Neuronal stem cell (in vitro differentiated cells): ENCODE results near the gene AFAP1.

Experiments
- DNase-seq: peaks from one replicate; pipeline ENCODE4 v3.0.0-alpha.2; 2013; ENCODE audit warnings: low spot score
- H2AFZ ChIP-seq: one replicate; pipeline ENCODE4 v1.6.1; 2013; ENCODE audit warnings: mild to moderate bottlenecking, low read length, inconsistent platforms
- H2AK5ac ChIP-seq: 2 replicates; pipeline ENCODE4 v1.6.1; 2013; ENCODE audit warnings: low read depth, mild to moderate bottlenecking, inconsistent platforms, low read length, moderate library complexity, mixed read lengths
- H2BK120ac ChIP-seq: 2 replicates; pipeline ENCODE4 v1.6.1; 2013; ENCODE audit warnings: low read depth, mild to moderate bottlenecking, inconsistent platforms, low read length, moderate library complexity, mixed read lengths
- H2BK12ac ChIP-seq: one replicate; pipeline ENCODE4 v1.6.1; 2013; ENCODE audit warnings: low read length, inconsistent platforms
- H2BK15ac ChIP-seq: 2 replicates; pipeline ENCODE4 v1.6.1; 2013; ENCODE audit warnings: mild to moderate bottlenecking, low read length, inconsistent platforms, mixed read lengths
- H2BK5ac ChIP-seq: one replicate; pipeline ENCODE4 v1.6.1; 2013; ENCODE audit warnings: inconsistent platforms, mild to moderate bottlenecking, low read length, moderate library complexity
- H3K14ac ChIP-seq: one replicate; pipeline ENCODE4 v1.6.1; 2013; ENCODE audit warnings: low read length, inconsistent platforms
- H3K18ac ChIP-seq: 2 replicates; pipeline ENCODE4 v1.6.1; 2013; ENCODE audit warnings: low read length, inconsistent platforms
- H3K23ac ChIP-seq: 2 replicates; pipeline ENCODE4 v1.6.1; 2013; ENCODE audit warnings: low read depth, mild to moderate bottlenecking, mixed read lengths, low read length, inconsistent platforms; ENCODE audit not compliant: poor library complexity
- H3K27ac ChIP-seq: replicated peaks from 3 replicates; pipeline ENCODE4 v1.5.1; 2013; ENCODE audit warnings: low read length, inconsistent platforms
- H3K27me3 ChIP-seq, 3 experiments: 2 replicates each; pipeline ENCODE4 v1.6.1; 2013; ENCODE audit warnings: low read length in 3 of 3, mild to moderate bottlenecking in 2 of 3, inconsistent platforms in 1 of 3, low read depth in 1 of 3, mixed read lengths in 1 of 3, moderate library complexity in 1 of 3; ENCODE audit not compliant: control insufficient read depth in 3 of 3, insufficient read depth in 3 of 3
- H3K36me3 ChIP-seq, 2 donors: replicated peaks in 1 of 2; 2 replicates each; pipeline ENCODE4 v1.6.1; 2013; ENCODE audit warnings: low read length in 2 of 2; ENCODE audit not compliant: control insufficient read depth in 2 of 2, insufficient read depth in 2 of 2
- H3K4ac ChIP-seq: 2 replicates; pipeline ENCODE4 v1.6.1; 2013; ENCODE audit warnings: inconsistent platforms, mild to moderate bottlenecking, low read length, moderate library complexity
- H3K4me1 ChIP-seq, 2 donors: 1 replicate in 1 of 2; 2 replicates in 1 of 2; pipeline ENCODE4 v1.6.1; 2013; ENCODE audit warnings: low read length in 2 of 2, low read depth in 1 of 2; ENCODE audit not compliant: control insufficient read depth in 2 of 2, insufficient read depth in 1 of 2
- H3K4me2 ChIP-seq: one replicate; pipeline ENCODE4 v1.6.1; 2013; ENCODE audit warnings: mild to moderate bottlenecking, low read length, inconsistent platforms; ENCODE audit not compliant: insufficient read depth, poor library complexity, severe bottlenecking
- H3K4me3 ChIP-seq, 2 donors: 2 replicates each; pipeline ENCODE4 v1.5.1; 2013; ENCODE audit warnings: low read length in 2 of 2, mild to moderate bottlenecking in 2 of 2, inconsistent platforms in 1 of 2, moderate library complexity in 1 of 2
- H3K79me1 ChIP-seq: one replicate; pipeline ENCODE4 v1.6.1; 2013; ENCODE audit warnings: low read depth, mild to moderate bottlenecking, inconsistent platforms, low read length, moderate library complexity
- H3K9ac ChIP-seq: one replicate; pipeline ENCODE4 v1.6.1; 2013; ENCODE audit warnings: mild to moderate bottlenecking, low read depth, low read length, inconsistent platforms; ENCODE audit not compliant: poor library complexity
- H3K9me3 ChIP-seq, 2 donors: replicated peaks in 1 of 2; 2 replicates each; pipeline versions ENCODE3 to v1.6.1; 2013; ENCODE audit warnings: low read length in 2 of 2, mild to moderate bottlenecking in 2 of 2, inconsistent platforms in 1 of 2, low read depth in 1 of 2, mixed read lengths in 1 of 2, moderate library complexity in 1 of 2; ENCODE audit not compliant: control insufficient read depth in 2 of 2, insufficient read depth in 1 of 2
- H4K8ac ChIP-seq: one replicate; pipeline ENCODE4 v1.6.1; 2013; ENCODE audit warnings: low read depth, mild to moderate bottlenecking, inconsistent platforms, low read length, moderate library complexity
- H4K91ac ChIP-seq: one replicate; pipeline ENCODE4 v1.6.1; 2013; ENCODE audit warnings: low read length, low read depth, mild to moderate bottlenecking, inconsistent platforms; ENCODE audit not compliant: poor library complexity
- WGBS, 2 donors: extraction: QIAGEN DNeasy Blood & Tissue Kit; methylation state at CpG; one replicate each; pipeline ENCODE4 v1.1.7; 2013; ENCODE audit warnings: missing lambda C conversion rate in 2 of 2, mixed read lengths in 1 of 2; ENCODE audit not compliant: insufficient read length in 2 of 2, insufficient replicate concordance in 1 of 2; ENCODE audit errors: extremely low coverage in 2 of 2; 5-methylcytosine and 5-hydroxymethylcytosine counted together

The AFAP1 gene

DNA sequence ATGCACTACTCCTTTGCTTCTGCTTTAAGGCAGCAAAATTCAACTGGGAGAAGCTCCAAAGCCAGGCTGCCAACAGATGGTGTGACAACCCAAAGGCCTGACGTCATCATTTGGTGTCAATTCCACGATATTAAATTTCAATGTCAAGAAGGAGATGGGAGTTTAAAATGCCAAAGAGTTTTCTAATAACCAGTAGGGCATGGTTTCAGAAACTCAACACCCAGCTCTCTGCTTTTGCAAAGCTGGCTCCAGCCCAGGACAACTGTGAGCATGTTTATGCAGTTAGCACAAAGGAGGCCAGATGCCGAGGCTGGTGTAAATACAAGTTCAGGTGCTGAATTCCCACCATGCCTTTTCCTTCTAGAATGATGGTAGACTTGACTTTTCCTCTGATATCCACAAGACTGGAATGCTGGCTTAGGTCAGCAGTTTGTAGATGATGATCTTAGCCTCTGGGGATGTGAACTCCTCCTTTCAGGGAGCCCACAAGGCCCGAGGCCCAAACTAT, 67.3 kb downstream of the AFAP1 start:
- H3K4me3 ChIP-seq = no peak overlapping the region
- no peak overlapping the region for H4K8ac ChIP-seq
- no peak for DNase-seq
- H3K79me1 ChIP-seq = no peaks in the 10 kb centered on the region
- no CpG with 5 or more reads among the region's 4 CpGs for WGBS, 2 donors
- no peak overlapping the region for H2BK5ac ChIP-seq
- H2BK12ac ChIP-seq = no peak overlapping the region
- H4K91ac ChIP-seq = no peak overlapping the region
- no peak overlapping the region for H2BK15ac ChIP-seq
- H2AFZ ChIP-seq = no peak overlapping the region
- H3K4me1 ChIP-seq = peaks cover 0 to 4% of the 10 kb centered on the region in 2 donors
- H3K9me3 ChIP-seq = peaks cover 4 to 5% of the 10 kb centered on the region in 2 donors
- H3K14ac ChIP-seq = no peak overlapping the region
- H3K36me3 ChIP-seq = peaks cover 3 to 16% of the 10 kb centered on the region in 2 donors
- H3K4ac ChIP-seq = no peak overlapping the region
- H3K4me2 ChIP-seq = no peak overlapping the region
- H3K23ac ChIP-seq = no peak overlapping the region
- no peak overlapping the region for H3K18ac ChIP-seq
- no peak overlapping the region for H3K9ac ChIP-seq
- H2BK120ac ChIP-seq = no peak overlapping the region
- H3K27me3 ChIP-seq = no peaks in the 10 kb centered on the region
- no peak overlapping the region for H3K27ac ChIP-seq
- H2AK5ac ChIP-seq = no peak overlapping the region

DNA sequence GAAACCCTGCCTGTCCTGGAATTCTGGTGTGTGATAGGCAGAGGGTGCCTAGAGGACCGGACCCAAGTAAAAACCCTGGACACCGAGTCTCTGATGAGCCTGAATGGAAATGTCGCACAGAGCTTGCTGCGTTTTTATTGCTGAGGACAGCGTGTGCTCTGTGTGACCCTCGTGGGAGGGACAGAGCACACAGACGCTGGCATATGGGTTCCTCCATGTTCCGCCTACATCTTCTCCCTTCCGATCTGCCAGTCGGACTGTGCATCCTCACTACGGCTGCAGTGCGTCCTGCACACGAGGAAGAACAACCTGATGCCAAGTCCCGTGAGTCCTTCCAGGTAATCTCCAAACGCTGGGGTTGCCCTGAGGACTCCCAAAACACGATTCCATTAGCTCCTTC, 68.3 kb downstream of the AFAP1 start:
- no peak overlapping the region for H3K4me2 ChIP-seq
- no peak for DNase-seq
- H3K79me1 ChIP-seq = no peaks in the 10 kb centered on the region
- no peak overlapping the region for H2BK5ac ChIP-seq
- H3K23ac ChIP-seq = no peak overlapping the region
- H2AFZ ChIP-seq = no peak overlapping the region
- peaks cover 0 to 1% of the 10 kb centered on the region in 2 donors for H3K4me1 ChIP-seq
- peaks cover 4 to 19% of the 10 kb centered on the region in 2 donors for H3K36me3 ChIP-seq
- H2BK120ac ChIP-seq = no peak overlapping the region
- H2BK12ac ChIP-seq = no peak overlapping the region
- no peak overlapping the region for H3K18ac ChIP-seq
- no peak overlapping the region for H4K91ac ChIP-seq
- no peak overlapping the region for H4K8ac ChIP-seq
- no peak overlapping the region for H3K4ac ChIP-seq
- no peak overlapping the region for H2AK5ac ChIP-seq
- WGBS, 2 donors = no CpG with 5 or more reads among the region's 16 CpGs
- H3K4me3 ChIP-seq = no peak overlapping the region
- no peak overlapping the region for H2BK15ac ChIP-seq
- no peak overlapping the region for H3K9ac ChIP-seq
- H3K9me3 ChIP-seq = peaks cover 4 to 5% of the 10 kb centered on the region in 2 donors
- no peak overlapping the region for H3K14ac ChIP-seq
- H3K27ac ChIP-seq = no peak overlapping the region
- H3K27me3 ChIP-seq = no peaks in the 10 kb centered on the region

DNA sequence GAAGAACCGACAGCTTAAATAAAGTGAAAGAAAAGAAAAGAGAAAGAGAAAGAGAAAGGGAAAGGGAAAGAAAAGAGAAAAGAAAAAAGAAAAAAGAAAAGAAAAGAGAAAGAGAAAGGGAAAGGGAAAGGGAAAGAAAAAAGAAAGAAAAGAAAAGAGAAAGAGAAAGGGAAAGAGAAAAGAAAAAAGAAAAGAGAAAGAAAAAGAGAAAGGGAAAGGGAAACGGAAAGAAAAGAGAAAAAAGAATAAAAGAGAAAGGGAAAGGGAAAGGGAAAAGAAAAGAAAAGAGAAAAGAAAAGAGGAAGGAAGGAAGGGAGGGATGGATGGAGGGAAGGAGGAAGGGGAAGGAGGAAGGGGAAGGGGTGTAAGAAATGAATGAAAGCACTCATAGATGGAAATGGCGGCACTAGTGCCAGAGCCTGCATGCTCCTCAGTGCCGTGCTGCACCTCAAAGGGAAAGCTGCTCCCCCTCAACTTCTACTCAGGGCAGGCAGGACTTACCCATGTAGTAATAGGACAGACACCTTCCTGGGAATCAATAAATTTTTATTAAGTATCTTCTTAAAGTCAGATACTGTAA, 70.7 kb downstream of the AFAP1 start:
- Histone ChIP-seq H3K36me3 (peaks cover 4 to 19% of the 10 kb centered on the region in 2 donors), H3K4me2 (no peak overlapping the region), H2BK5ac (no peak overlapping the region), H3K18ac (no peak overlapping the region), H3K23ac (no peak overlapping the region), H3K14ac (no peak overlapping the region), H3K27ac (no peak overlapping the region), H3K4ac (no peak overlapping the region), H3K4me1 (no peaks in the 10 kb centered on the region), H4K8ac (no peak overlapping the region), H2BK15ac (no peak overlapping the region), H2BK12ac (no peak overlapping the region), H4K91ac (no peak overlapping the region), H3K27me3 (no peaks in the 10 kb centered on the region), H2AFZ (no peak overlapping the region), H3K9ac (no peak overlapping the region), H3K9me3 (peaks cover 4 to 5% of the 10 kb centered on the region in 2 donors), H2AK5ac (no peak overlapping the region), H3K4me3 (no peak overlapping the region), H2BK120ac (no peak overlapping the region), H3K79me1 (no peaks in the 10 kb centered on the region)
- WGBS, 2 donors = no CpG with 5 or more reads among the region's 4 CpGs
- DNase-seq = no peak

DNA sequence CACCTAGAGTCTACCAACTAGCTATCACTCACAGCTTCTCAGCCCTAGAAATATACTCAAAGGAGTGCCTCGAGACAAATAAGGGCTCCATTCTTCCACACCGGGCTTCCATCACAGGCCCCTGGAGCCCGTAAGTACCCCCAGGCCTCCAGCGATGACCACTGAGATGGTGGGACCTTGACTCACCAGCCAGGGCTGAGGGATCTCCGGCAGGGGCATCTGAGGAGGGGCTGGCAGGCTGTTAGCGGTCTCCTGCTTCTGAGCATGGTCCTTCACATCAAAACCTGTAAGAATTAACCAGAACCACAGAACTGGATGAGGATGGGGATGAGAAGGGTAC, 71.3 kb downstream of the AFAP1 start:
- Histone ChIP-seq H3K36me3 (peaks cover 4 to 19% of the 10 kb centered on the region in 2 donors), H2AFZ (no peak overlapping the region)
- WGBS, 2 donors = no CpG with 5 or more reads among the region's 6 CpGs

More for the DNA sequence above, 71.3 kb downstream of the AFAP1 start:
- Histone ChIP-seq H4K91ac (no peak overlapping the region), H3K4me2 (no peak overlapping the region), H3K4me1 (peaks cover 0 to 1% of the 10 kb centered on the region in 2 donors), H3K9ac (no peak overlapping the region), H3K27me3 (no peaks in the 10 kb centered on the region), H3K79me1 (no peaks in the 10 kb centered on the region), H4K8ac (no peak overlapping the region), H3K4me3 (no peak overlapping the region), H2BK5ac (no peak overlapping the region), H3K9me3 (peaks cover 4 to 5% of the 10 kb centered on the region in 2 donors), H3K27ac (no peak overlapping the region), H2BK15ac (no peak overlapping the region), H2AK5ac (no peak overlapping the region), H3K18ac (no peak overlapping the region), H3K23ac (no peak overlapping the region), H3K4ac (no peak overlapping the region), H3K14ac (no peak overlapping the region), H2BK12ac (no peak overlapping the region), H2BK120ac (no peak overlapping the region)
- DNase-seq = no peak
